GM12875 (cell line): Measurements from ENCODE around the gene ITGAV.

Source experiments
- H3K4me3 ChIP-seq: one replicate; pipeline ENCODE4 v1.5.1; 2011; ENCODE audit warnings: low read depth, low read length, control low read depth
- TF ChIP-seq, protein P1 (sequence below): IDR thresholded peaks from 2 replicates; pipeline ENCODE4 v1.5.1; 2011; ENCODE audit warnings: low read depth, mild to moderate bottlenecking, control low read depth, inconsistent platforms, low read length, moderate library complexity, borderline replicate concordance; ENCODE audit not compliant: insufficient read depth

ITGAV gene

DNA sequence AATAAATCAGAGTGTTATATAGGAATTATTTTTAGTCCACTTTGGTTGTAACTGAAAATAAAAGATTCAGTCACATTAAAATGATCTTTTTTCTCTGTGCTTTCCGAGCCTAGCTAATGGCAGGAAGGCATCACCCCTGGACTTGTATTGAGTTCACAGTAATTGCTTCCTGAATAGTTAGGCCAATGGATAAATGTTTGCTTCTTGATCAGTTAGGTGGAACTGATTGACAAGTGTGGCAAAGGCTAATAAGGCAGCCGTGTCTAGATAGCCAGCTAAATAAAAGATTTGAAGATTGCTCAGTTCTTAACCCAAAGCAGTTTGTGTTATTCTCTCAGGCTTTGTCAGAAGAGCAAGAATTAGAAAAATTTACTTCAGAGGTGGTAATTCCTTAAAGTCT is 124.8 kb downstream of the ITGAV start:
- TF ChIP-seq, protein P1, sequence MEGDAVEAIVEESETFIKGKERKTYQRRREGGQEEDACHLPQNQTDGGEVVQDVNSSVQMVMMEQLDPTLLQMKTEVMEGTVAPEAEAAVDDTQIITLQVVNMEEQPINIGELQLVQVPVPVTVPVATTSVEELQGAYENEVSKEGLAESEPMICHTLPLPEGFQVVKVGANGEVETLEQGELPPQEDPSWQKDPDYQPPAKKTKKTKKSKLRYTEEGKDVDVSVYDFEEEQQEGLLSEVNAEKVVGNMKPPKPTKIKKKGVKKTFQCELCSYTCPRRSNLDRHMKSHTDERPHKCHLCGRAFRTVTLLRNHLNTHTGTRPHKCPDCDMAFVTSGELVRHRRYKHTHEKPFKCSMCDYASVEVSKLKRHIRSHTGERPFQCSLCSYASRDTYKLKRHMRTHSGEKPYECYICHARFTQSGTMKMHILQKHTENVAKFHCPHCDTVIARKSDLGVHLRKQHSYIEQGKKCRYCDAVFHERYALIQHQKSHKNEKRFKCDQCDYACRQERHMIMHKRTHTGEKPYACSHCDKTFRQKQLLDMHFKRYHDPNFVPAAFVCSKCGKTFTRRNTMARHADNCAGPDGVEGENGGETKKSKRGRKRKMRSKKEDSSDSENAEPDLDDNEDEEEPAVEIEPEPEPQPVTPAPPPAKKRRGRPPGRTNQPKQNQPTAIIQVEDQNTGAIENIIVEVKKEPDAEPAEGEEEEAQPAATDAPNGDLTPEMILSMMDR, result no peak
- no peak overlapping the region for H3K4me3 ChIP-seq

DNA sequence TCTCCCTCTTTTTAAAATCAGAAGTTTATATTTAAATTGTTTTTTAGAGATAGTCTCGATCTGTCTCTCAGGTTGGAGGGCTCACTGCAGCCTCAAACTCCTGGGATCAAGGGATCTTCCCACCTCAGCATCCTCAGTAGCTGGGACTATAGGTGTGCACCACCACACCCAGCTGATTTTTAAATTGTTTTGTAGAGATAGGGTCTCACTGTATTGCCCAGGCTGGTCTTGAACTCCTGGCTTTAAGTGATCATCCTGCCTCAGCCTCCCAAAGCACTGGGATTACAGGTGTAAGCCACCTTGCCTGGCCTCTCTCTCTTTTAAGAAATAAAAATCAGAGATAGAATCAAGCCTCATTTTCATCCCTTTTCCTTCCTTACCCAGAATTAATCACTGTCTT is 126.1 kb downstream of the ITGAV start:
- no peak overlapping the region for H3K4me3 ChIP-seq
- TF ChIP-seq, protein P1, result no peak

- TF ChIP-seq, protein P1, result no peak
- no peak overlapping the region for H3K4me3 ChIP-seq
Observed at GRCh38 chr2:186716899-186717298, 127.0 kb downstream of the ITGAV start.

DNA sequence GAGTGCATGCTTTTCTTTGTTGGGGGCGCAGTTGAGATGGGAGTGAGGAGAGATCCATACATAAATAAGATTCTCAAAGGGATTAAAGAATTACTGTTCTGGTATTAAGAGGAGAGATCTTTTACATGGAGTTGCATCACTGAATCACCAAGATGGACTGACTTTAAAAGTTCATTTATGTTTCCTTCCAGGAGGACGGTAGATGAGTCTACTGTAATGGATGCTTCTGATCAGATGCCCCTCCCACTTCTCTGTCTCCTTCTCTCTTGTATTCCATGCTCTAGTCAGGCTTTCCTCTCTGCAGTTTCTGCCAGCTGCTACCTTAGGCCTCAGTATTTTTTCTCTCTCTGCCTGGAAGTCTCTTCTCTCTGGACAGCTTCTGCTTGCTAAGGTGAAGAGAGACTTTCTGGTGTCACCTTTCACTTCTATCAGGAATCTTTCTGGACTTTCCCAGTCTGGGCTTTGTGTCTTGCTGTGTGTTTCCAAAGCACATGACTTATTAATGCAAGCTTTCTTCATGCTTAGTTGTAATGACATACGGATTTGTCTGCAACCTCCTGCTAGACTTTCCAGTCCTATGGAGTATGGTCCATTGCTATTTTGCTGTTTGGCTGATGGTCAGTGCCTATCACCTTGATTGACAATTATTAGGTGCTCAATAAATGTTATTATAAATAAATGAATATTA is 127.6 kb downstream of the ITGAV start:
- H3K4me3 ChIP-seq, result no peak overlapping the region
- TF ChIP-seq, protein P1, result no peak

- no peak overlapping the region for H3K4me3 ChIP-seq
- TF ChIP-seq, protein P1, result no peak
Observed at GRCh38 chr2:186718122-186718521, 128.3 kb downstream of the ITGAV start.

DNA sequence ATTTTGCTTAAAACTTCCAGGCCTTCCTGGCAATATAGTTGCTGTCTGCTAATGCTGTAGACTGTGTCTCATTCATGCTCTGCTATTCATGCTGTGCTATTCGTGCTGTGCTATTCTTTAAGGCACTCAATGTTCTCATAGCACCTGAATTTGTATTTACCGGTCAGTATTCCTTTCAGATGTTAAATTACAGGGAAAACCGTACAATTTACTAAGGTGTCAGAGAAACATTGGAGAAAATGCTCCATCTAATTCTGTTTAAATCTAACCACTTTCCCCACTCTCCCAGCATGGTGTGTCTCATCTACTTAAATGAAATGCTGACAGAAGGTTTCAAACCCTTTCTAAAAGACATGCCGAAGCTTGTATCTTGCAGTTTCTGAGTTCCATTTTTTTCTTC is 129.0 kb downstream of the ITGAV start:
- no peak overlapping the region for H3K4me3 ChIP-seq
- TF ChIP-seq, protein P1, result no peak

GRCh38 chr2:186721956-186722355 is 132.1 kb downstream of the ITGAV start:
- TF ChIP-seq, protein P1, result no peak
- no peak overlapping the region for H3K4me3 ChIP-seq
